CD4-positive, alpha-beta T cell treated with Interleukin-4 for 1 hour (primary cell): ENCODE results near the gene GLS2.

ENCODE experiments used
- DNase-seq, 2 donors: peaks; one replicate each; pipeline ENCODE4 v3.0.0-alpha.2; 2020 to 2022

The GLS2 gene

DNA sequence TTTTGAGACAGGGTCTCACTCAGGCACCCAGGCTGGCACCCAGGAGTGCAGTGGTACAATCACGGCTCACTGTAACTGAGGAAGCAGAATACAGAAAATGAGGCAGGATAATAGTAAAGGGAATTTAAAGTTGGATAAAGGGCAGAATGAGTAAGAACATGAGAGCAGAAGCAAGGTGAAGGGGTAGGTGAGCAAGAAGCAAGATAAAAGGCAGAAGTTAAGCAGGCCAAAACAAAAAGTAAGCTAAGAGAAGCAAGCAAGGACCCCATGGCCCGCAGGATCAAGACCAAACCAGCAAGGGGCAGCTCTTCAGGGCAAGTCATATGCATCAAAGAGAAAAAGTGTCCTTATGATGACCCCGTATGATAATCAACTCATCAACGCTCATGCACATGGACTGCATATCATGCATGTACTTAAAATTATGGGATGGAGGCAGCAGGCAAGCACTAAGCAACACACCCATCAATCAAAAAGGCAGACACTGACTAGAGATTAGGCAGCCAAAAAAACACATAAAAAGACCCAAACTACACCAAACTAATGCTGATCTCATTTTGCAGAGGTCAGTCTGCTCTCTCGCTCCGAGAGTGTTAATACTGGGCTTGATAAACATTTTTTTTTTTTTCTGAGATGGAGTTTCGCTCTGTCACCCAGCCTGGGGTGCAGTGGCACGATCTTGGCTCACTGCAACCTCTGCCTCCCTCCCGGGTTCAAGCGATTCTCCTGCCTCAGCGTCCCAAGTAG lies 50.4 kb downstream of the GLS2 start:
- DNase-seq = no peak

DNA sequence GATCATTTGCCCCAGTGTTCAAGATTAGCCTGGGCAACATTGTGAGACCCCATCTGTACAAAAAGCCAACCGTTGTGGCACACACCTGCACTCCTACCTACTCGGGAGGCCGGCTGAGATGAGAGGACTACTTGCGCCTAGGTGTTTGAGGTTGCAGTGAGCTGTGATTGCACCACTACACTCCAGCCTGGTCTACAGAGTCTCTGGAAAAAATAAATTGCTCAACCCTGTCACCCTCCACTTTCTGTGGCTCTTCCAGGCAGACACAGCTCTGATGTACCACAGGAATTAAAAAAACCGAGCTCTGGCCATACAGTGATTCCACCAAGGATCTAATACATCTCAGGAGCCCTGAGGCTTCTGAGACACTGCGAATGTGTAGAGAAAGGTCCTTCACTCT lies 53.1 kb downstream of the GLS2 start:
- DNase-seq = no peak

DNA sequence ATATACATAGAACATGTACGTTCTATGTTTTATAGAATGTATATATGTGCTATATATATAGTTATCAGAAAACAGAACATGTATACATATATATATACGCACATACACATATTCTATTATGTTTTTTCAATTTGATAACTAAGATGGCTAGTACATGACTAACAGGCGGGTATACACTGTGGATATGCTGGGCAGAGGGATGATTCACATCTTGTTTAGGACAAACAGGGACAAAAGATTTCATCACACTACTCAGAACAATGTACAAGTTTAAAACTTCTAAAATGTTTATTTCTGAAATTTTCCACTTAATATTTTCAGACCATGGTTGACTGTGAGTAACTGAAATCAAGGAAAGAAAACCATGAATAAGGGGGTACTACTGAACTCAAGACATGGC lies 56.1 kb downstream of the GLS2 start:
- no peak for DNase-seq

DNA sequence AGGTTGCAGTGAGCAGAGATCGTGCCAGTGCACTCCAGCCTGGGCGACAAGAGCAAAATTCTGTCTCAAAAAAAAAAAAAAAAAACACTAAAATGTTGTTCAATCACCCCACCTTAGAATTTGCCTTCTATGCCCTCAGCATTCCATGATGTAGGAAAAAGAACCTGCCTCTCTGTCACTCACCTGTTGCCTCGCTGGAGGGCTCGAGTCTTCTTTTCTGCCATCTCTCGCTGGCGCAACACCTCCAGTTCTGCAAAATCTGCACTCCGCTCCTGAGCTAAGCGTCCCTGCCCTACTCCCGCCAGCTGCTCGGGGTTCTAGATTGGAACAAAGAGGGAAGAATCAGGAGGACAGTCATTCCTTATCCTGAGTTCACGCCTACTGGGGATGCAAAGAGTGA lies 56.7 kb downstream of the GLS2 start:
- no peak for DNase-seq

DNA sequence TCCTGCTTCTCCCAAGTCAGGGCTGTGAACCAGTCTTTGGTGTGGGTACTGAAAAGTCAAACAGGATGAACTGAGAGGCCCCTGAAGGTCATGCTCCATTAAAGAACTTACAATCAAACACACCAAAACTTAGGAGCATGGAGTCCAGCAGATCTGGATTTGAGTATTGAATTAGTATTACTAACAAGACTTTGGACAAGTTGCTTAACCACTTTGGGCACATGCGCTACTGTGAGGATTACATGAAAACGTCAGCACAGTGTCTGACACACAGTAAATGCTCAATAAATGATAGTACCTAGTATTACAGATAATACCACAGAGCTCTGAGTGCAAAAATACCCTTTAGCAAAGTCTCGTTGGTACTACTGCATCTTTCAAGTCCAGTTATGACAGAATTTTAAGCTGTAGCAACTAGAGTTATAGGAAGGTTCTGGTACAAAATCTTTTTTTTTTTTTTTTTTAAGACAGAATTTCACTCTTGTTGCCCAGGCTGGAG lies 62.0 kb downstream of the GLS2 start:
- DNase-seq = no peak

DNA sequence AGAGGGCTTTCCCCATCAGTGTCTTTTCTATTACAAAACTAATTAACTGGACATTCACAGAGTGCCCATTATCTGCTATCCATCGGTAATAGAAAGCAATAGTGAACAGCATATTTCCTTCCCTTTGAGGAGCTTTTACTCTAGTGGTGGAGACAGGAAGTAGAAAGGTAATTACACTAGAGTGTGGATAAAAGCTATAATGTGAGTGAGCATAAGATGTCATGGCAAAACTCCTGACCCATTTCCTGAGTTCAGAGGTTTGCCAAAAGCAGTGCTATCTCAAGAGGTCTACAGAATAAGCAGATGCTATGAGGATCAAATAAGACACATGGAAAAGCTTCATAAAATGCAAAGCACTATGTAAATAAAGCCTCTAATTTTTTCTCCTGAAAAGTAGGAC lies 62.8 kb downstream of the GLS2 start:
- no peak for DNase-seq
